GM18867 (cell line): ENCODE data around the gene TMEM94.
A peak's percentile ranks its signal among the peaks of the same experiment; 100 is the strongest.
"Not testable (repeated sequence)": the region's sequence is repeated elsewhere in the genome, so short reads cannot be mapped to it uniquely, and the experiment has no call there.

Source experiments
- ATAC-seq: cut with Tn5 transposase; IDR thresholded peaks from one replicate; pipeline ENCODE4 v1.9.1; 2021; ENCODE audit warnings: mild to moderate bottlenecking, moderate library complexity; ENCODE audit not compliant: unreplicated experiment

TMEM94 gene

DNA sequence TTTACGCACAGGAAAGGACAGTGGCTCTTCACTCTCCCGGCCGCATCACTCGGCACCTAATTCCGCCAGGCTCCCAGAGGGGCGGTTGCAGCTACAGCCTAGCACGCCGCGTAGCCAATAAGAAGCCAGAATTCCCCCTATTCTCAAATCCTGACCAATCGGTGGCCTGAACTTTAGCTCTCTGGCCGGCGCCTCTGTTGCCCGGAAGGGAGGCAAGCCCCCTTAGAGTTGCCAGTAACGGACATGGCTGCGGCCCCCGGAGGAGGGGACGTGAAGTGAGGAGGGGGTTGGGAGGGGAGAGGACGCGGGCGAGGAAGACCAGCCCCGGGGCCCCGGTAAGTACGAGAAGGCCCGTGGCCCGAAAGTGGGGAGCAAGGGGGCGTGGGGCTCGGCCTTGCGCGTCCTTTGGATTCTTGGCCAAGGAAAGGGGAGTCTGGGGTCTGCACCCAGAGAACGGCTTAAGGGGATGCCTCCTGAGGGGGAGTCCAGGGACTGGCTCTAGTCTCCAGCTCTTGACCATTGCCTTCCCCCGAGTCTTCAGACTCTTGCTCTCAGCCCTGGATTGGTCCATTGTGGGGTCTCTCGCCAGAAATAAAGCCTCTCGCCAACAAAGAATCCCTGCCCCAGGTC lies at the start of gene TMEM94:
Gene TMEM94, plus strand, starts transcription at position 219 of the 630 bp plus-strand sequence. CDS start 15,271 bp downstream, outside the sequence.
- ATAC-seq: peak; percentile 91

DNA sequence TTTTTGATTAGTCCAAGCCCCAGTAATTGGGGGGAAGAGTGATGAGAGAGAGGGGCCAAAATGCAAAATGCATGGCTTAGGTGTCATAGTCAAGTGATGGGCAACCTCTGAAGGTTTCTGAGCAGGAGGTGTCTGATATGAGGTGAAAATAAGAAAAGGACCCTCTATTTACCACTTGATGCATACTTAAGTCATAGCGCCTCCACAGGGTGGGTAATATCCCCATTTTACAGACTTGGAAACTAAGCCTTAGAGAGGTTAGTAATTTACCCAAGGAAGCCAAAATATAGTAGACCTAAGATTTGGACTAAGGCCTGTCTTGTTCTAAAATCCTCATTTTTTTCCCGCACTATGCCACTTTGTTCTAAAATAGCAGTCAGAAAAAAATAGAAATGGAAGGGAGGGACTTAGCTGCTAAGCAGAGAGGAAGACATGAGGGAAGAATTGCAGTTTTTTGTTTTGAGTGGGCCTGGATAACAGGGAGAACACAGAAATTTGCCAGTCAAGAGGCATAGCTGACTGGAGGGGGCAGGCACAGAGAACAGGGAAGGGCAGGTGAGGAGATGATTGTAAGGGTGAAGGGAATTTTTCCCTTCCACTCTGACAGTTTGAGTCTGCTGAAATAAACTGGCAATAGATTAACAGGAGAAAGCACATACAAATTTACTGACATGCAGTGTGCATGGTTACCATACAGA lies 48.6 kb upstream of the TMEM94 start:
- no peak for ATAC-seq

DNA sequence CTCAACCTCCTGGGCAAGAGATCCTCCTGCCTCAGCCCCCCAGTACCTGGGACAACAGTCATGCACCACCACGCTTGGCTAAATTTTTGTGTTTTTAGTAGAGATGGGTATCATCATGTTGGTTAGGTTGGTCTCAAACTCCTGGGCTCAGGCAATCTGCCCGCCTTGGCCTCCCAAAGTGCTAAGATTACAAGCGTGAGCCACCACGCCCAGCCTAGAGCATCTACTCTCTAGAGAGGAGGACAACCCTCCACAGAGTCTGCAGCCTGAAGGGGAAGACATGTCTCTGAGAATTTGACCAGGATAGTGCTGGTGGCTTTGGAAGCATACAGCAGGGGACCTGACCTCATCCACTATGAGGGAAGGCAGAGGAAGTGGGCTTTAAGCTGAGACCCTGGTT lies 46.3 kb upstream of the TMEM94 start:
- no peak for ATAC-seq

DNA sequence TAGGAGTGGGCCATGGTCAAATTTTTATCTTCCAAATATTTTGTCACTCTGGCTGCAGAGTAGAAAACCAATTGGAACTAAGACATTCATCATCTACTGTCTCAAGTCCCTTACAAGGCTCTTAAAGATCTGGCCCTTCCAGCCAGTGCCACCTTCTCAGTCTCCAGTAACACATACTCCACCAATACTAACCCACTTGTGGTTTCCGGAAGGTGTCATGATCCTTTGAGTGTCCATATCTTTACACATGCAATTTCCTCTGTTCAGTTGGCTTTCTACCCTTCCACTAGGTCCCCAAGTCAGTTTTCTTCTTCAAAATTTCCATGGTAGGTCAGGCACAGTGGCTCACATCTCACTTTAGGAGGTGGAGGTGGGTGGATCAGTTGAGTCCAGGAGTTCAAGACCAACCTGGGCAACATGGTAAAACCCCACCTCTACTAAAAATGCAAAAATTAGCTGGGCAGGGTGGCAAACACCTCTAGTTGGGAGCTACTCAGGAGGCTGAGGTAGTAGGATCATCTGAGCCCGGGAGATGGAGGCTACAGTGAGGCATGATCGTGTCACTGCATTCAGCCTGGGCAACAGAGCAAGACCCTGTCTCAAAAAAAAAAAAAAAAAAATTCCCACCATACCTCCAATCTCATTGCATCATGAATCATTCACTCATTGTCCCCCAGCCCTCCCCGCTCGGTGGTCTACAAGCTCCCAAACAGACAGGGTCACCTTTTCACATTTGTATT lies 44.9 kb upstream of the TMEM94 start:
- ATAC-seq: no peak

DNA sequence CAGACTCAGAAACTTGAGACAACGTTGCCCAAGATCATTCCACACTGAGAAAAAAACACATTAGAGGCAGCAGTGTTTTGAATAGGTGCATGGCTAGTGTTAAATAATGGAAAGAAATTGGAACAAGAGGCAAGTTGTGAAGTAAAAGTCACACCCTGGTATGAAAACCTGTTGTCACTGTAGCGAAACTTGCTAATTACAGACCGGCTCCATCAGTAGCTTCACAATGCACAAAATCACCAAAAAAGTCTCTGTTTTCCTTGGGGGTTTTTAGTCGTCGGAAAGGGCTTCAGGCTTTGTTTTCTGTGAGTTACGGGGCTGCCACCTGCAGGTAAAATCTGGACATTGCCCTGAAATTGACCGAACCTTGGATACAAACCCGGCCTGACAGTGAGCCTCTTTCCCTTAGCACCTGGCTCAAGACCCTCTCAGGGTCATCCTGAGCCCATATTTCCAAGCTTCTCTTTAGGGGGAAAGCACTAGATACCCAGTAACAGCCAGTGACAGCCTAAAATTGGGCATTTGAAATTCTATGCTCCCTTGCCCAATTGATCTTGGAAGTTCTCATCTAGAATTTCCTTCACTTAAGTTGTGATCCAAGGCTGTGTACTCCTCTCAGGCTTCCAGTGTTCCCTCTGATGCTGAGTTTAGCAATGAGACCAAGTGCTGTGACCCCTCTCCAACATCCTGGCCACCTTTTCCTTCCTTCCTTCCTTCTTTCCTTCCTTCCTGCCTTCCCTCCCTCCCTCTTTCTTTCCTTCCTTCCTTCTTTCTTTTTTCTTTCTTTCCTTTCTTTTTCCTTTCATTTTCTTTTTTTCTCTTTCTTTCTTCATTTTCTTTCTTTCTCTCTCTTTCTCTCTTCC lies 43.7 kb upstream of the TMEM94 start:
- ATAC-seq: peak; percentile 39

DNA sequence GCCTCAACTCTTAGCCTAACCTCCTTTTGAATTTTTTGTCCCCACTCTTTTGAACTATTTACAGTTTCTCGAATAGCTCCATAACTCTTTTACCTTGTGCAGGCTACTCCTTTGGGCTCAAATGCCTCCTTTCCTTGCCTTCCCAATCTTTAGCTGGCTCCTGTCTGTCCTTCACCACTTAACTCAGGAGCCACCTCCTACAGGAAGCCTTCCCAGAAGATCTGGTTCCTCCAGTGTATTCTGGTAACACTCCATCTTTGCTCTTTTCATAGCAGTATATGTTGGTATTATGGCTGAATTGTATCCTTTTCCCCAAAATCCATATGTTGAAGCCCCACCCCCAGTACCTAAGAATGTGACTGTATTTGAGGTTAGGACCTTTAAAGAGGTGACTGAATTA lies 41.9 kb upstream of the TMEM94 start:
- ATAC-seq: no peak

DNA sequence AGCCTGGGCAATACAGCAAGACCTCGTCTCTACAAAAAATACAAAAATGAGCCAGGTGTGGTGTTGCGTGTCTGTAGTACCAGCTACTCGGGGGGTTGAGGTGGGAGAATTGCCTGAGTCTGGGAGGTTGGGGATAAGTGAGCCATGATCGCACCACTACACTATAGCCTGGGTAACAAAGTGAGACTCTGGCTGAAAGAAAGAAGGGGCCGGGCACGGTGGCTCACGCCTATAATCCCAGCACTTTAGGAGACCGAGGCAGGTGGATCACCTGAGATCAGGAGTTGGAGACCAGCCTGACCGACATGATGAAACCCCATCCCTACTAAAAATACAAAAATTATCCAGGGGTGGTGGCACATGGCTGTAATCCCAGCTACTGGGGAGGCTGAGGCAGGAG lies 40.4 kb upstream of the TMEM94 start:
- no peak for ATAC-seq

DNA sequence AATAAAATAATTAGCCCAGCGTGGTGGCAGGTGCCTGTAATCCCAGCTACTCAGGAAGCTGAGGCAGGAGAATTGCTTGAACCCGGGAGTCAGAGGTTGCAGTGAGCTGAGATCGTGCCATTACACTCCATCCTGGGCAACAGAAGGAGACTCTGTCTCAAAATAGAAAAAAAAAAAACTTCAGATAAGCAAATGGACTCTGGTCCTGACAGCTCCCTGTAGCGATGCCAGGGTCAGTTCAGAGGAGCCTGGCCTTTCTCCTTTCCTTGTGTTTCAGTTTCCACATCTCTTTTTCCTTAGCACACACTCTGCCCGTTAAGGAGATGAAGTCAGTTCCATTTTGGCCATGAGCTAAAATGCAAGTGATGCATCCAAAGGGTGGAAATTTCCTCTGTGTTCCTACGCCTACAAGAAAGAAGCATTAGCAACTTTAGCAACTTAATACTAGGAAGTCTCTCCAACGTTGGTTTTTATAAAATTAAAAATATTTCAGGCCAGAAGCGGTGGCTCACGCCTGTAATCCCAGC lies 39.3 kb upstream of the TMEM94 start:
- ATAC-seq: no peak

DNA sequence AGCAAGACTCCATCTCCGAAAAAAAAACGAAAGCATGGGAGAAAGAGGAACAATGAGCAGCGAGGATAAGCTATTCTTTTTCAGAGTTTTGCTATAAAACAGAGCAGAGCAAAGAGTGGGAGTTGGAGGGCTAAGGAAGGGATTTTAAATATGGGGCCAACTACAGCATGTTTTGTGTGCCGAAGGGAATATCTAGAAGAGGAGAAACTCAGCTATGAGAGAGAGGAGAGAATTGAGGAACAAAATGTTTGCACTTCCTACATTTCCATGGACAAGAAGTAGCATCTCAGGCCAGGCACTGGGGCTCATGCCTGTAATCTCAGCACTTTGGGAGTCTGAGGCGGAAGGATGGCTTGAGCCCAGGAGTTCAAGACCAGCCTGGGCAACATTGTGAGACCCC lies 37.9 kb upstream of the TMEM94 start:
- no peak for ATAC-seq

DNA sequence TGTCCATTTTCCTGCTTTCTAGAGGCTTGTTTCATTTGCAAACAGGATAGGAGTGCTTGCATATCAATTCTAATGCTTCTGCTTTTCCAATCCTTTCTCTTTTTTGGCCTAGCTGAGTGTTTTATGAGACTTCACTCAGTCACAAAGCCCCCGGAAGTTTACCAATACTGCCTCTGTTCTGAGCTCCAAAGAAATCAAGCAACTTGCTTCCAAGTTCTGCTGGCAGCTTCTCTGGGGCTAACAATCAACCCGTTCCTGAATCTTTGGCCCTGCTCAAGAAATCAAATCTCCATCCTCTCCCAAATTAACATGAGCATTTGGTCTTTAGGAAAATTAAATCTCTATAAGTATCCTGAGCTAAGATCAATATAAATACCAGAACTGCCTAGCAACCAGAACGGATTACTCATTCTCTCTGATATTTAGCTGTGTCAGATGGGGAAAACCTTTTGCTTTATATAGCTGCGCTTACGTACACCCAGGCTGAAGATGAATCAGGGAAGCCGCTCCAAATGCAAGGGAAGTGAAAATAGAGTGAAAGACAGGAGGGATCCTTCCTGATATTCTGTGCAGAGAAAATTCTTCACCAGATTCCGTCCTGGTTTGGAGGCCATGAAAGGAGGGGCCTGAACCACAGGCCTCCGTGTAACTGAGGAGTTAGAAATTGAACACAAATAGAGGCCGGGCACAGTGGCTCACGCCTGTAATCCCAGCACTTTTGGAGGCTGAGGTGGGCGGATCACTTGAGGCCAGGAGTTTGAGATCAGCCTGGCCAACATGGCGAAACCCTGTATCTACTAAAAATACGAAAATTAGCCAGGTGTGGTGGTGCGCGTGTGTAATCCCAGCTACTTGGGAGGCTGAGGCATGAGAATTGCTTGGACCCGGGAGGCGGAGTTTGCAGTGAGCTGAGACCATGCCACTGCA lies 27.6 kb upstream of the TMEM94 start:
- ATAC-seq: no peak

DNA sequence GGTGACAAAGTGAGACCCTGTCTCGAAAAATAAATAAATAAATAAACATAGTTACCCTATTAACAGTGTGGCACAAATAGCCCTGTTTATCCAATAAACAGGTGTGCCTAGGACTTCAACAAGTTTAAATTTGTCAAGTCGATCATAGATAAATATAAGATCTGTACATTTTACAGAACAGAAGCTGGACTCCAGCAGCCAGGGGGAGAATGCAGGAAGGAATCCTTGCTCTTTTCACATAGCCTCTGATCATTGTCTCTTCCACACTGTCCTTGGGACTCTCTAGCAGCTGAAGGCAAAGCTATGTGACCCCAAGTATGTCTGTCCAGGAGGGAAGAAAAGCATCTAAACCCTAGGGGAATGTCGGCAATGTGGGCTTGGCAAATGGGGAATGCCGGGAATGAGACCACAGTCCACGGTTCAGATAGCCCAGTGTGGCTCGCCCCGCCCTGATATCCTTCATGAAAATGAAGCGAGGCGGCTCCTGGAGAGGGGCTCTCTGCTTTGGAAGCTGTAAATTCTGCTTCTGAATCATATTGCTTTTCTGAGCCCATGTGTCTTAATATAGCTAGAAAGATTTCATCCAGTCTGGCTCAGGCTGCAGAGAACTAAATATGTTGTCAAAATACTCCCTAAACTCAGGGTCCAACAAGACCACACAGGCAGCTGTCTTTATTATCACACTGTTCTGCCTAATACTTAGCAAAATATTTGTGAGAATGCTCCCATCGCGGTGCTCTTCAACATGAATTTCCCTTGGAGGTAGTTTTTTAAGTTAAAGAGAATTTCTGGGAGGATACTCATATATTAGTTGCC lies 26.1 kb upstream of the TMEM94 start:
- ATAC-seq: no peak

DNA sequence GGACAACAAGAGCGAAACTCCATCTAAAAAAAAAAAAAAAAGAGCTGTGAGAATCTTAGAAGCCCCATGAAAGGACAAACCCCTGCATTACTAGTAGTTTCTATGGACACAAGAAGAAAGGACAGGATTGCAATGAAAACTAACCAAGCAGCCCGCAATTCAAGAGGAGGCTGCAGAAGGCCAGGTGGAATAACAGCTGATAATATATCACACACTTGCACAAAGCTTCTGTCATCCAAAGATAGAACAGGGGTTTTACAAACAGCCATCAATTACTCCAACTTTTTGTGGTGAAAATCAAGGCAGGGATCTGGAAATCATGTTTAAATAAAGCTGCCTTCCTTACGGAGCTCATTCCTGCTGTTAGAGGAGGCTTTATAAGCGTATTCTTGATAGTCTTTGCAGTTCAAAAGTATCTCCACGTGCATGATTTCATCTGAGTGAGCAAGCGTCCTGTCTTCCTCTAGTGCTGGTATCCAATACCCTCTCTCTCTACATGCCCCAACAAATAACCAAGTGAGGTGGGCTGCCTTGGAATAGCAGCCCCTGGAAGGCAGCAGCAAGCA lies 23.1 kb upstream of the TMEM94 start:
- ATAC-seq: no peak

DNA sequence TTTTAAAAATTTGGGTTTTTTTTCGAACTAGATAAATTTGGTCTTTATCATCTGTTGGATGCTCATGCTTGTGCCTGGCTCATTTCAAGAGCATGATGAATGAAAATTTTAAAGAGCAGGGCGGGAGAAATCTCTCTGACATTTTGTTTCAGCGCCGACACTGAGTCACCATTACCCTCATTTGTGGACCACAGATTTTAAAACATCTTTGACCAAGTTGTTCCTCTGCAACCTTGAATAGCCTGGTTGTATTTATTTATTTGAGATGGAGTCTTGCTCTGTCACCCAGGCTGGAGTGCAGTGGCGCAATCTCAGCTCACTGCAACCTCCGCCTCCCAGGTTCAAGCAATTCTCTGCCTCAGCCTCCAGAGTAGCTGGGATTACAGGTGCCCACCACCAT lies 22.0 kb upstream of the TMEM94 start:
- not testable (repeated sequence) for ATAC-seq

DNA sequence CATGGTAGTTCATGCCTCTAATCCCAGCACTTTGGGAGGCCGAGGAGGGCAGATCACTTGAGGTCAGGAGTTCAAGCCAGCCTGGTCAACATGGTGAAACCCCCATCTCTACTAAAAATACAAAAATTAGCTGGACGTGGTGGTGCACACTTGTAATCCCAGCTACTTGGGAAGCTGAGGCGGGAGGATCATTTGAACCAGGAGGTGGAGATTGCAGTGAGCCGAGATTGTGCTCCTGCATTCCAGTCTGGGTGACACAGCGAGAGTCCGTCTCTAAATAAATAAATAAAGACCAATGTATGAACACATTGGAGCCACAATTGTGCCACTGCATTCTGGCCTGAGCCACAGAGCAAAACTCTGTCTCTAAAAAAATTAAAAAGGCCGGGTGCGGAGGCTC lies 19.0 kb upstream of the TMEM94 start:
- ATAC-seq: not testable (repeated sequence)

DNA sequence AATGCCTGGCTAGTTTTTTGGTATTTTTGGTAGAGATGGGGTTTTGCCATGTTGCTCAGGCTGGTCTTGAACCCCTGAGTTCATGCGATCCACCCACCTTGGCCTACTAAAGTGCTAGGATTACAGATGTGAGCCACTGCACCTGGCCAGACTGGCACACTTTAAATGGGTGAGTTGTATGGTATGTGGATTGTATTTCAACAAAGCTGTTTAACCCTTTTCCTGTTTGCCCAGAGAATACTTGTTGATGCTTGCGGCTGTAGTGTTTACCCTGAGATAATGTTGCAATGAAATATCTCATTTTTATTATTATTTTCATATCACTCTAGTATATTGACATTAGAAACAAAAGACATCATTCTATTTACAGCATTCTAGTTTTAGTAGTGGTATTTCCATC lies 17.1 kb upstream of the TMEM94 start:
- ATAC-seq: no peak

DNA sequence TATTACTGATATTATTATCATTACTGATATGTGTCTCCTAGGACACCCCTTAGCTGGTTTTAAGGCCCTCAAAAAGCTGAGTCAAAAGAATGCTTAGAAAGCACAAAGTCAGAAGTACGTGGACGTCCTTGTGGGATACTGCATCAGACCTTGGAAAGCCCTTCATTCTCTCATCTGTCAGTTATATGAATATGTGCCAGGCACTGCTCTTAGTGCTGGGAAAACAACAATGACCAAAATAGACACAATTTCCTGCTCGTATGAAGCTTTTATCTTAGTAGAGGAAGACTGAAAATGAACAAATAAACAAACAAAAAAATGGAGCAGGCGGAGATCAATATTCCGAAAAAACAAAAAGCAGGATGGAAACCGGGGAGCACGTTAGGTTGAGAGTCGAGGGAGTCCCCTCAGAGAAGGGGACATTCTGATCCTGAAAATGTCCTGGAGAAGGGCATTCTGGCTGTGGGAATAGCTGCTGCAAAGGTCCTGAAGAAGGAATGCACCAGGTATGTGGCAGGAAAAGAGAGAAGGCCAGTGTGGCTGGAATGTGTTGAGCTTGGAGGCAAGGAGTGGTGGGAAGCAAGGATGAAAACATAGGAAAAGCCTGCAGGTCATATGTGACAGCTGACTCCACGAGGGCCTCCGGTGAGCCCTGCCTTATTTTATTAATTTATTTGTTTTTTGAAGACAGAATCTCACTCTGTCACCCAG lies 15.5 kb upstream of the TMEM94 start:
- no peak for ATAC-seq

DNA sequence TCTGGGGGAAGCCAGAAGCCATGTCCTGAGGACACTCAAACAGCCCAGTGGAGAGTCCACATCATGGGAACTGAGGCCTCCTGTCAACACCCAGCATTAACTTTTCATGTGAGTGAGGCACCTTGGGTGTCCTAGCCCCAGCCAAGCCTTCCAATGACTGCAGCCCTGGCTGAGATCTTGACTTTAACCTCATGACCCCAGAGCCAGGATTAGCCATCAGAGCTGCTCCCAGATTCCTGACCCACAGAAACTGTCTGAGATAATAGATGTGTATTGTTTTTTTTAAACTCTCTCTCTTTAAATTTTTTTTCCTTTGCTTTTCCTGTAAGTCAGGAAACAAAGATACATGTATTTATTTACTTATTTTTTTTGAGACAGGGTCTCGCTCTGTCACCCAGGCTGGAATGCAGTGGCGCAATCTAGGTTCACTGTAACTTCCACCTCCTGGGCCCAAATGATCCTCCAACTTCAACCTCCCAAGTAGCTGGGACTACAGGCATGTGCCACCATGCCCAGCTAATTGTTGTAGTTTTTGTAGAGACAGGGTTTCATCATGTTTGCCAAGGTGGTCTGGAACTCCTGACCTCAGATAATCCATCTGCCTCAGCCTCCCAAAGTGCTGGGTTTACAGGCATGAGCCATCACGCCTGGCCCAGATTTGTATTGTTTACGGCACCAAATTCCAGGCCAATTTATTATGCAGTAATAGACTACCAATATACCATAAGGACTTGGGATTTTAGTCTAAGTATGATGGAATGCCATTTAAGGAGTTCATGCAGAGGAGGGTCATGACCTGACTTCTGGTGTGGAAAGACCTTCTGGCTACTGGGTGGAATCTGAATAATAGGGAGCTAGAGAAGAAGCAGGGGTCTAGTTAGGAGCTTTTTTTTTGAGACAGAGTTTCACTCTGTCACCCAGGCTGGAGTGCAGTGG lies 14.0 kb upstream of the TMEM94 start:
- no peak for ATAC-seq
